Epidermal melanocyte (primary cell): ENCODE data around the gene SPC25.

Experiments used
- DNase-seq: peaks from one replicate; pipeline ENCODE4 v3.0.0; 2011; ENCODE audit warnings: low spot score; ENCODE audit not compliant: insufficient read length

SPC25 gene

DNA sequence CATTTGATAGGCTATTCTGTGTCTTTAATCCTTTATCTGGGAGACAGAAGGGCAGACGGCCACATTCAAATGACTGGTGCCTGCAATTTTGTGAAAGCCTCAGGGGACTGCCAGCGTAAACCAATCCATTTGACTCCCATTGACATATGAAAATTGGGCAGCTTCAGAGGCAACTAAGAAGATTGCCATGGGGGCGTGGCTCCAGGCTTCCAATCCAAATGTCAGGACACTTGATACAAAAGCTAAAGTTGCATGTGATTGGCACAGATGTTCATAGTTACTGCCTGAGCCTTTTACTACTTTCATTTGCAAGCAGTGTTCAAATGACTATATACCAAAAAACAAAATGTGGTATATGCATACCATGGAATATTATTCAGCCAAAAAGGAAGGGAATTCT lies 42.0 kb downstream of the SPC25 start:
- DNase-seq, result no peak

DNA sequence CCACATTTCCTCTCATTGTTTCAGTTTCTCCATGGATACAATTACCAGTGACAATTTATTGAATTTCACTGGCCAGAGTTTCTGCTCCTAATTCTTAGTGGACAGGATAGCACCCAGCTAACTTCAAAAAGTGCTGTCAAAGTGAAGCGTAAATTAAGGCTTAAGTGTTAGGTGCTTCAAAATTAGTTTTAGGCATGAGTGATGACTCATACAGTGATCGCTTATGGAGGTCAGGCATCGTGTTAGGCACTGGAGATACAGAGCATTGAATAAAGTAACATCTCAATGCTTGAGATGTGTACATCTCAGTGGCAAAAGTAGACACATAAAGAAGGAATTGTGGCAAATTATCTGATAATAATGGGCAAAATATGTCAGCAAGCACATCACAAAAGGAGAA lies 47.0 kb downstream of the SPC25 start:
- DNase-seq, result no peak

DNA sequence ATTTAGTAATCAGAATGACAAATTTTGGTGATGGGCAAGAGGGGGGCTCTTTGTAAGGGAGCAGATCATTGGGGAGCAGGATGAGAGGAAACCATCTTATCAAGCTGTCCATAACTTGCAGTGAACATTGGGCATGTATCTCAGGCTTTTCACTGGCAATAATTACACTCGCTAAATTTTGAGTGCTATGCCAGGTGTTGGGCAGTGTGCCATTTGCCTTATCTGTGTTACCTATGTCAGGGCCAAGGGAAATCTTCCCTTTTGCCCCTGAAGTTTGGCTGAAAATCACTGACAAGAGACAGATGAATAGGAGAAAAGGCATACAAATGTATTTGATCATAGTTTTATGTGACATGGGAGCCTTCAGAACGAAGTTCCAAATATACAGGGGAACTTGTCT lies 48.8 kb downstream of the SPC25 start:
- DNase-seq, result no peak

DNA sequence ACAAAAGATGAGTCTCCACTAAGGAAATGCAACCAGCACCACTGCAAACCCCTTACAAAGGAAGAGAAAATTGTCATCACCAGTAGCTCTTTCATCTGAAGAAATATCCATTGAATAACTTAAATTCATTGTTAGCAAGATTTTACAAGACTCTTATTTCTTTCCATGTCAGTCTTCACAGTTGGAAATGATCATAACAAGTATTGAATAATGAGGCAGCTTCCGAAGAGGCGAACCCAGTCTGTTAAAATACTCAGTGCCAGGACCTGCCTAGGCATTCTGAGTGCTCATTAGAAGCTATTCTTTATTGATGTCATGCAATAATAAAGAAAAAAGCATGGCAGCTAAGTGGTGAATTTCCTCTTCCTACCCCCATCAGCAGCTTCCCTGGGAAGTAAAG lies 54.3 kb downstream of the SPC25 start:
- DNase-seq, result no peak

- no peak for DNase-seq
Observed at GRCh38 chr2:168831662-168832061, 58.6 kb downstream of the SPC25 start.

GRCh38 chr2:168830958-168831357 lies 59.3 kb downstream of the SPC25 start:
- DNase-seq, result no peak

GRCh38 chr2:168825126-168825525 lies 65.1 kb downstream of the SPC25 start:
- no peak for DNase-seq

GRCh38 chr2:168821992-168822391 lies 68.2 kb downstream of the SPC25 start:
- no peak for DNase-seq

DNA sequence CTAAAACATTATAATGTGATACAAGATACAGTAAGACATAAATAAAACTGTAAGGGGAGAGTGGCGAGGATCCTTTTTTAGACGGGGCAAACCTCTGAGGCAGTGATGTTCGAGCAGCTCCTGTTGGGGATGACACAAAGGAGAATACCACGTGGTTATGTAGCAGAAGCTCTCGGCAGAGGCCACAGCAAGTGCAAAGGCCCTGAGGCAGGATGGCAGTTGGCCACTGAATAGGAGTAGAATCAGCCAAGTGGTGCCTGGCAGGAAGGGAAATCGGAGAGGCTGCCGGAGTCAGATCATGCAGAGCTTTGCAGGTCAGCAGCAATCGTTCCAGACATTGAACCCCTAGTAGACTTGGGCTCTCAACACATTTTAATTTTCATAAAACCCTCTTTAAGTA lies 68.7 kb downstream of the SPC25 start:
- no peak for DNase-seq
